IPS DF 4.7 (cell line): ENCODE measurements around the gene MB.
"Not testable (repeated sequence)": the region's sequence is repeated elsewhere in the genome, so short reads cannot be mapped to it uniquely, and the experiment has no call there.

ENCODE experiments used
- DNase-seq: peaks from one replicate; pipeline ENCODE4 v3.0.0-alpha.2; 2013; ENCODE audit warnings: low spot score; ENCODE audit errors: extremely low read depth

The MB gene

GRCh38 chr22:35617137-35617755 is at the start of gene MB:
Gene MB (minus strand): TSS chr22:35617329. CDS start chr22:35617257, 72 bp downstream.
- DNase-seq: no peak

- DNase-seq: not testable (repeated sequence)
Measured at GRCh38 chr22:35666699-35667098, 49.6 kb upstream of the MB start.

DNA sequence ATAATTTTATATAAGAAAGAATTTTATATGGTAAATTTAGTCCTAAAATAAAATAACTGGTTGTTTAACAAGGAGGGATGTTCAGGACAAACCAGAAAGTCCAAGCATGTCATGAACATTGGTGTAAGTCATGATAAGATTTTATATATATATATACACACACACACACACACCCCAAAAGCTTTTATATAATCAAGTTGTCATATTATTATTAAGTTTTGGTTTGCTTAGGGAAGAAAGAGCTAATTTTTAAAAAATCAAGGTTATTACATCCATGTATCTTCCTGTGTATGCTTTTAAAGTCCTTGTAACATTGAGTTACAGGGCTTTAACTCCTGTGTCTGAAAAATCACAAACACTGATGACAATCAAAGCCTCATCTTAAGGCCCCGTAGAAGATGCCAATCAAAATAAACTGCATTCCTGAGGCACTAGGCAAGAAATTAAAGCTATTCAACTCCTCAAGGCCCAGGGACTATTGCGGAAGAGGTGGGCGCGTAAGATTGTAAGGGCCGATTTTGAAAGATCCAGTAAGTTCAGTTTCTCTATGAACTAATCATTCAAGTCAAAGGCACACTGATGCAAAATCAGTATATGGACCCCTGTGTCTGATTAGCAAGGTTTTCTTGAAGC is 47.9 kb upstream of the MB start:
- no peak for DNase-seq

GRCh38 chr22:35663371-35663770 is 46.2 kb upstream of the MB start:
- no peak for DNase-seq

GRCh38 chr22:35662914-35663313 is 45.8 kb upstream of the MB start:
- DNase-seq: no peak

GRCh38 chr22:35661464-35661863 is 44.3 kb upstream of the MB start:
- no peak for DNase-seq

- DNase-seq: no peak
Measured at GRCh38 chr22:35660291-35661127, 43.4 kb upstream of the MB start.

- no peak for DNase-seq
Measured at GRCh38 chr22:35657571-35658312, 40.6 kb upstream of the MB start.

- DNase-seq: no peak
Measured at GRCh38 chr22:35656284-35656752, 39.2 kb upstream of the MB start.

- no peak for DNase-seq
Measured at GRCh38 chr22:35653824-35654223, 36.7 kb upstream of the MB start.

DNA sequence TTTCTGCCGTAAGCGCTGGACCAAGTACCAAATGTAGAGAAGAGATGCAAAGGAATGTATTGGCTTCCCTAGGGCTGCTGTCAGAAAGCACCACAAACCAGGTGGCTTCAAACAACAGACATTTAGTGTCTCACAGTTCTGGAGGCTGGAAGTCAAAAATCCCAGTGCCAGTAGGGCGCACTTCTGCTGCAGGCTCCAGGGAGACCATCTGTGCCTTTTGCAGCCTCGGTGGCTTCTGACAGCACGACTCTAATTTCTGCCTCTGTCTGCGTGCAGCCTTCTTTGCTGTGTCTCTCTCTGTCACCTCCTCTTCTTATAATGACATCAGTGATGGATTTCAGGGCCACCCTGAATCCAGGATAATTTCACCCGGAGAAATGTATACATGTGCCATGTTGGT is 34.0 kb upstream of the MB start:
- no peak for DNase-seq

GRCh38 chr22:35649636-35650250 is 32.6 kb upstream of the MB start:
- no peak for DNase-seq

DNA sequence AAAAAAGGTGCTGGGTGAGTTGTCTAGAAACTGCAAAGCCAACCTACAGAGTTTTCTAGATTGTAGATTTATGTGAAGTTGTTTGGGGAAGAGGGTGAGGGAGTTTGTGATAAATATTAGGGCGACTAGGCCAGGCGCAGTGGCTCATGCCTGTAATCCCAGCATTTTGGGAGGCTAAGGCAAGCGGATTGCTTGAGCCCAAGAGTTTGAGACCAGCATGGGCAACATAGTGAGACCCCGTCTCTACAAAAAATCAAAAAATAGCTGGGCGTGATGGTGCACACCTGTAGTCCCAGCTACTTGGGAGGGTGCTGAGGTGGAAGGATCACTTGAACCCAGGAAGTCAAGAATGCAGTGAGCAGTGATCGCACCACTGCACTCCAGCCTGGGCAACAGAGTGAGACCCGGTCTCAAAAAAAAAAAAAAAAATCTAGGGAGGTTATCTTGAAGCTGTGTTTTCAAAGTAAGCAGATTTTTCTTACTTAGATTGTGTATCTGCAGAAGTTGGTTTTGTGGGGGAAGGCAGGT is 32.0 kb upstream of the MB start:
- DNase-seq: no peak

DNA sequence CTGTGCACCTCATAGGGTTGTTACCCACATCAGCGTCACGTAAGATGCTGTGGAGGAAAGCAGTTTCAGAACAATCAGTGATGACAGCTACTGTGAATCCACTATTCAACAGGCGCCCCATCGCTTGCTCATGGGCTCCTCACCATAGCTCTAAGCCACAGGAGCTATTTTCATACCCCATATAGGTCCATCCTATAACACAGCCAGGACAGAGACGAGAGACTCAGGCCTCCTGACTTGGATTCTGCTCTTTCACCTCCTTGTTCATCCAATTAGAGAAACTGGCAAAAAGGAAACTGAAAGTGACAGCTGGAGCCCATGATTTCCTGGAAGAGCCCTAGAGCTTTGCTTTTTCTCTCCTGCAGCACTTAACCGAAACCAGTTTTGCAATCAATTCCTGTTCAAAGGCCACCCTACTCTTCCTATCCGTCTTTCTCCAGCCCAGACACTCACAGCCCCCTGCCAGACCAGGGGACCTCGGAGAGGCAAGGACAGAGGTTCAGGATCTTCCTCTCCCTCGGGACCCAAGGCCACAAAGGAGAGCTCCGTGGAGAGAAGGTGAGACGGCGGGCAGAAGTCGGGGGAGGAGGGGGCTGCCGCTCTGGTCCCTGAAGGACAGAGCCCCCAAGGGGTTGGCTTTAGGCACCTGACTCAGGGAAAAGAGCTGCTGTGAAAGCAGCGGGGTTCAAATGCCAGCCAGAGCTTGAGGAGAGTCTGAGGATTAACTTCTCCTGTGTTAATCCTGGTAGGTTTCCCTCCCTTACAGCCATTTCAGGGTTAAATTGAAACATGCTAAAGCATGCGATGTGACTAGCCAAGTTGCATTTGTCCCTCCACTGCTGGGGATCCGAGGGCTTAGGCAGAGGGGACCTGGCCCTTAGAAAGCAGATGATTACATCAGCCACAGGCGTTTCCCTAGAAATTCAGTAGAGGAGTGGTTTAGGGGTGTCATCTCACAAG is 31.2 kb upstream of the MB start, which contains the start of gene APOL6:
Gene APOL6 (plus strand): TSS at position 381 of the 960 bp plus-strand sequence. CDS start 7,980 bp downstream, outside the sequence.
- DNase-seq: no peak

GRCh38 chr22:35645646-35646045 is 28.5 kb upstream of the MB start:
- no peak for DNase-seq

DNA sequence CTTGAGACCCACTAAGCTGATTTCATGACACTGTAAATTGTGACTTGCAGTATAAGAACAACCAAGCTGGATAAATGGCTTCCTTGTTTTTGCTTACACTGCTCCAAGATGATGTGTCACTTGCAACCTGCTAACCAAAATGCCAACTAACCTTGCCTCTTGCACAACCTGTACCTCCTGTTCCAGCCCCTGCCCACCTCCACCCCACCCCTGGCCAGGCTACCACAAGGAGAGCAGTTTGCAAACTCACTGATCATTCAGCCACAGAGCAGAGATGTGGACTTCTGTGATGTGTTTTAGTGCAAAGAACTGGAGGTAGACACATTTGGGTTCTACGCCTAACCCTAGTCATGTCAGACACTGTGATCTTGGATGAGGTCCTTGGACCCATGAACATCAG is 26.9 kb upstream of the MB start:
- DNase-seq: no peak

DNA sequence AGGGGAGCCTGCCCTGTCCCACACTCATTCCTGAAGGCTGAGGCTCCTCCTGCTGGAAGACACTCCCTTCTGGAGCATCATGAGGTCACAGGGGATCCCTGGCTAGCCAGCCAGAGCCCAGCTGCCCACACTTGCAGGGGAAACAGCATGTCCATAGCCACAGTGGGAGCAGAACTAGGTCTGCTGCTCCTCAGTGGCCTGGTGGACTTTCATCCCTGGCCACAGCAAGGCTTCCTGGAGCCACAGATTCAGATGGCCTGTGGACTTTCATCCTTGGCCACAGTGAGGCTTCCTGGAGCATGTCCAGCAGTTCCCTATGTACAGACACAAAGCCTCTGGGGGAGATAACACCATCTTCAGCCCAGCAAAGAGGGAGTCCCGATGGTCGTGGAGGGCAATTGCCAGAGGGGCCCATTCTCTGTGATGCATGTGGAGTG is 25.2 kb upstream of the MB start:
- DNase-seq: no peak

GRCh38 chr22:35641494-35642120 is 24.5 kb upstream of the MB start:
- DNase-seq: no peak

DNA sequence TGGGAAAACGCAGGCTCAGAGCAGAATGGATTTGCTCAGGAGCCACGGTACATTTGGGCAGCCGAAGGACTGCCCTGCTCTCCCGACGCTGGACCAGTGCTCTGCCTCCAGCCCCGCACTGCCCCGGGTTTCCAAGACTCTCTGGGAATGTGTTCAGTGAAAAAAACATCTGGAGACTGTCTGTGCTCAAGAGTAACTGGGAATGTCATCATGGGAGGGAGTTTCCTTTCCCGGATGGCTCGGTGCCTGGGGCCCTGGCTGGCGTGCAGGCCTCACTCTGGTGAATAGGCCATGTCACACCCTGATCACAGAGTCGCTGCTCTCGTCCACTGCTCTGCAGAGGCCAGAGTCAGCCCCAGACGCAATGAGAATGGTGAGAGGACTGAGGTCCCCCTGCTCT is 21.3 kb upstream of the MB start:
- no peak for DNase-seq
